HG02571 (cell line): ENCODE measurements around the gene ACSS2.

ENCODE experiments used
- ATAC-seq: cut with Tn5 transposase; IDR thresholded peaks from one replicate; pipeline ENCODE4 v1.9.1; 2021; ENCODE audit warnings: mild to moderate bottlenecking, moderate library complexity; ENCODE audit not compliant: unreplicated experiment

The ACSS2 gene

DNA sequence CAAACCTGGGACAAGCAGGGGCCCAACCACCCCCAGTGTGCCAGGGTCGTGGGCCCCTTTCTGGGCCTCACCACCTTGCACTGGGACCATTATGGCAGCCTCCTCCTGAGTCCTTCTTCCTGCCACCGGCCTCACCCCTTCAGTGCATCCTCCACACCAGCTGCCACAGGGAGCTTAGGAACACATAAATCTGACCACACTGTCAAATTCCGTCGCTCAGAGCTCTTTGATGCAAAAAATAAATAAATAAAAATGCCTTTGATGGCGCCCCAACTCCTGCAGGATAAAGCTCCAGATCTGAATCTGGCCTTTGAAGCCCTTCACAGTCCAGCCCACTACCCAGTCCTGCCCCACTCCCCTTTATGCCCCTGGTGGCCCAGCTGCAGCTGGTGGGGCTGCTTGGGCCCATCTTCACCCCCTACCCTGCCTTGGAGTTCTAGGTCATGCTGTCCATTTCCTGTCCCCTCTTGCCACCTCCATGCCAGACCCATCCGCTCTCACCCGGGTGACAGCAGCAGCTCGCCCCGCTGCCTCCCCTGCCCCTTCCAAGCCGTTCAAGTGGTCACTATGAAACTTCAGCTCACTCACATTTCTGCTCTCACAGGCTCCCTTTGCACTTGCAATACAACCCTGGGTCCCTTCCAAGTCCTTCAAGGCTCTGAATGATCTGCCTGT is 95.3 kb downstream of the ACSS2 start:
- no peak for ATAC-seq

DNA sequence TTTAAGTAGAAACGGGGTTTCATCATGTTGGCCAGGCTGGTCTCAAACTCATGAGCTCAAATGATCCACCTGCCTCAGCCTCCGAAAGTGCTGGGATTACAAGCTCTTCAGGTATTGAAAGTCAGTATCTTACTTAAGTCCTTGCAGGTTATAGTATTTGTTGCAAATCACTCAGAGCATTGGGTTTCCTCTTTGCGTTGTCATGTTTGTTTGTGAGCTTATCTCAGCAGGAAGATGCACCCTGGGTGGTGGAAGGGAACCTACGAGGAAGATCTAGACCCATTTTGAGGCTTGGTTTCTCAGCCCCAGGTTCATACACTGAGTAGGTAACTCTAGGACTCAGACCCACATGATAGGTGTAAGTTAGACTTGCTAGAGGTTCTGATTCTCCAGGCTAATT is 97.8 kb downstream of the ACSS2 start:
- no peak for ATAC-seq

DNA sequence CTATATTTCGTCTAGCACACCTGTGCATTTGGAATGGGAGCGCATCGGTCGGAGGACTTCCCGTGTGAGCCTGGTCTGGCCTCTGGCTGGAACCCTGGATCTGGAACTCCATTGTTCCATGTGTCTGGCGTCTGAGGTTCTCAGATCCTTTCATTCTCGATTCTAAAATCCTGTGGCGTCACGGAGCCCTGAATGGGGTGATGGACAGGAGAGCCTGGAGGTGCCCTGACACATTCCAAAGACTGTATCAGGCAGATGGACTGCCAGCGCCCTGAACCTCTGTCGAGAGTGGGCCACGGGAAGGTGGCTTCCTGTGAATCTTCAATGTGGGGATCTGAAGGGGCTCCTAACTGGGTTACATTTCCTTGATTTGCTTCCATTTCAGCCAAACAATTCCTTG is 99.9 kb downstream of the ACSS2 start:
- ATAC-seq = no peak
